ENCODE data around the gene RAN.

Gene RAN

DNA sequence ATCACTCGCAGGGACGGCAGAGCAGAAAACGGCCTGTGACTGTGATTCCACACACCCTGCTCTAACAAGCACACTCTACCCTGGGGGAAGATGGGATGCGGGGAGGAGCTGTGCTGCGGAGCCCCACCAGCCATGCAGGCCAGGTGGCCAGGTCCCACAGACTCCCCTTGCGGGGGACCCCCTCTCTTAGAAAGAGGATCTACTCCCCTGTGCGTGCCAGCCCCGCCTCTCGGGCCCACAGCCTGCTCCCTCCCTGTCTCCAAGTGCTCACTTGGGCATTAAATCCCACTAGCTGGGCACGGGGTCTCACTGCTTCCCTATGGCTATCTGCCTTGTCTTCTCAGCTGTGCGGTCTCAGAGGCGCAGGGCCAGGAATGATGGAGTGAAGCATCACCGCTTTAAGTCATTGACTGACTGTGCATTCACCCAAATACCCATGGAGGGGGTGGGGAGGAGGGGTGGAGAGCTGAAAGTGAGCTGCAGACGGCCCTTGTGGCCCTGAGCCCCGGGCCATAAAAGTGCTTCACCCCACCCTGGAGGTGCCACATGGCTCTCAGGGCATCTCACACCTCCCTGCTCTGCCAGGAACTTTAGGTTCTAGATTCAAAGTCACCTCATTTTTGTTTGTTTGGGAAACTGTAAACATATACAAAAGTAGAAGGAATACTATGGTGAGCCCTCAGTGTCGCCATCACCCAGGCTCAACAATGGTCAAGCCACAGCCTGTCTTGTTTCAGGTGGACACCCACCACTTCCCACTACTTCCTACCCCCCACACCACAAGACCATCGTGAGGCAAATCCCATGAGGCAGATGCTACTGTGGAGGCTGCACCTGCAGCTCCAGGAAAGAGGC is 42.2 kb upstream of the RAN start:
- no peak for TF ChIP-seq CTCF (IDR thresholded peaks at IDR 0.05; ENCODE audit: unreplicated experiment in 3 of 3)
- H3K9me3 Mint-ChIP-seq, result no peaks in the 10 kb centered on the region
- peaks cover 24% of the 10 kb centered on the region for H3K4me1 Mint-ChIP-seq
- no peak overlapping the region for H3K4me3 Mint-ChIP-seq
- H3K36me3 Mint-ChIP-seq (ENCODE audit: low read depth), result no peaks in the 10 kb centered on the region
- peaks cover 4% of the 10 kb centered on the region for H3K27me3 Mint-ChIP-seq (ENCODE audit: low read depth)
- H3K27ac Mint-ChIP-seq, result peak overlapping the region; percentile 3 to 86 (median 41)

DNA sequence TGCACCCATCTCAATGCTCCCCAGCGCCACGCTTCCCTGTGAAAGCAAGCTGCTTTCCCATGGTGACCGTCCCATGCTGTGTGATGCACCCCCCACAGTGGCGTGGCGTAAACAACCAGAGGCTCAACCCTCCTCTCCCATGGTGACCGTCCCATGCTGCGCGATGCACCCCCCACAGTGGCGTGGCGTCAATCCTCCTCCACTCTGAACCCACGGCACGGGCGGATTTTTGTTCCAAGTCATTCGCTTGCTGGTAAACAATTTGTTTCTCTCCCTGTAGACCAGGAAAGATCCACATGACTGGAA is 41.7 kb upstream of the RAN start:
- H3K27ac Mint-ChIP-seq, result peak overlapping the region; percentile 3 to 86 (median 41)
- H3K4me1 Mint-ChIP-seq, result peaks cover 24% of the 10 kb centered on the region
- TF ChIP-seq CTCF (IDR thresholded peaks at IDR 0.05; ENCODE audit: unreplicated experiment in 3 of 3), result no peak
- no peaks in the 10 kb centered on the region for H3K9me3 Mint-ChIP-seq
- no peaks in the 10 kb centered on the region for H3K36me3 Mint-ChIP-seq (ENCODE audit: low read depth)
- H3K4me3 Mint-ChIP-seq, result no peak overlapping the region
- H3K27me3 Mint-ChIP-seq (ENCODE audit: low read depth), result peaks cover 4% of the 10 kb centered on the region

DNA sequence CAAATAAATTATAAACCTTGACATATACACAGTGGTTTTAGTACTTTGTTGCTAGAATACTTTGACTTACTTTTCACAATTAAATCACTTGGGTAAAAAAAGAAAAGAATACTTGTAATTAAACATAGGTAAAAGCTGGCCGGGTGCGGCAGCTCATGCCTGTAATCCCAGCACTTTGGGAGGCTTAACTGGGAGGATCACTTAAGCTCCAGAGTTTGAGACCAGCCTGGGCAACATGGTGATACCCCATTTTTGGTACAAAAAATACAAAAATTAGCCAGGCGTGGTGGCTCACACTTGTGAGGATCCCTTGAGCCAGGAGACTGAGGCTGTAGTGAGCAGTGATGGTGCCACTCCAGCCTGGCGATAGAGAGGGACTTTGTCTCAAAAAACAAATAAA is 40.6 kb upstream of the RAN start:
- no peak for TF ChIP-seq CTCF (IDR thresholded peaks at IDR 0.05; ENCODE audit: unreplicated experiment in 3 of 3)
- Mint-ChIP-seq H3K36me3 (ENCODE audit: low read depth) (no peaks in the 10 kb centered on the region), H3K4me3 (no peak overlapping the region), H3K9me3 (no peaks in the 10 kb centered on the region), H3K27ac (peak overlapping the region in 2 of 3 experiments; percentile 3 to 86), H3K4me1 (peaks cover 30% of the 10 kb centered on the region), H3K27me3 (ENCODE audit: low read depth) (peaks cover 8% of the 10 kb centered on the region)

GRCh38 chr12:130831876-130832405 is 39.9 kb upstream of the RAN start:
- Mint-ChIP-seq H3K36me3 (ENCODE audit: low read depth) (no peaks in the 10 kb centered on the region), H3K27me3 (ENCODE audit: low read depth) (peaks cover 8% of the 10 kb centered on the region), H3K27ac (peak overlapping the region in 1 of 3 experiments; percentile 3), H3K4me1 (peaks cover 35% of the 10 kb centered on the region), H3K9me3 (no peaks in the 10 kb centered on the region), H3K4me3 (no peak overlapping the region)
- no peak for TF ChIP-seq CTCF (IDR thresholded peaks at IDR 0.05; ENCODE audit: unreplicated experiment in 3 of 3)

GRCh38 chr12:130832561-130833209 is 39.2 kb upstream of the RAN start:
- H3K27me3 Mint-ChIP-seq (ENCODE audit: low read depth), result peaks cover 8% of the 10 kb centered on the region
- H3K27ac Mint-ChIP-seq, result peak overlapping the region in 2 of 3 experiments; percentile 1 to 41
- no peaks in the 10 kb centered on the region for H3K9me3 Mint-ChIP-seq
- H3K4me3 Mint-ChIP-seq, result peak overlapping the region in 1 of 3 experiments; percentile 13
- no peaks in the 10 kb centered on the region for H3K36me3 Mint-ChIP-seq (ENCODE audit: low read depth)
- peaks cover 31% of the 10 kb centered on the region for H3K4me1 Mint-ChIP-seq
- TF ChIP-seq CTCF (IDR thresholded peaks at IDR 0.05; ENCODE audit: unreplicated experiment in 3 of 3), result no peak

Data from nephron (organoid).